ENCODE results near the gene ANKRD34A.

The ANKRD34A gene

GRCh38 chr1:145964328-145965118, at the start of gene ANKRD34A, which contains the start of gene POLR3GL:
TSS of gene ANKRD34A (minus strand) at chr1:145964575. CDS start at chr1:145961759, 2,816 bp downstream.
TSS of gene POLR3GL (plus strand) at chr1:145964690. CDS start at chr1:145974866, 10,176 bp downstream.
- Mint-ChIP-seq H3K9me3 (peaks cover 5% of the 10 kb centered on the region), H3K36me3 (ENCODE audit: low read depth) (peaks cover 9% of the 10 kb centered on the region), H3K4me3 (peak within 1 kb of the TSS; percentile 86 to 92 (median 91)), H3K4me1 (peaks cover 37% of the 10 kb centered on the region), H3K27me3 (ENCODE audit: low read depth) (peaks cover 22% of the 10 kb centered on the region), H3K27ac (peak within 1 kb of the TSS; percentile 93 to 98 (median 98))
- no peak for TF ChIP-seq CTCF (IDR thresholded peaks at IDR 0.05; ENCODE audit: unreplicated experiment in 3 of 3)

- Mint-ChIP-seq H3K9me3 (no peaks in the 10 kb centered on the region), H3K36me3 (ENCODE audit: low read depth) (no peaks in the 10 kb centered on the region), H3K4me3 (no peak overlapping the region), H3K27me3 (ENCODE audit: low read depth) (peaks cover 14% of the 10 kb centered on the region), H3K4me1 (peaks cover 5% of the 10 kb centered on the region), H3K27ac (no peak overlapping the region)
- no peak for TF ChIP-seq CTCF (IDR thresholded peaks at IDR 0.05; ENCODE audit: unreplicated experiment in 3 of 3)
Measured at GRCh38 chr1:146013559-146013922, 49.2 kb upstream of the ANKRD34A start.

GRCh38 chr1:146012703-146013558, 48.6 kb upstream of the ANKRD34A start:
- peaks cover 8% of the 10 kb centered on the region for H3K27me3 Mint-ChIP-seq (ENCODE audit: low read depth)
- no peak overlapping the region for H3K4me3 Mint-ChIP-seq
- H3K27ac Mint-ChIP-seq = peak overlapping the region in 1 of 3 experiments; percentile 16
- no peaks in the 10 kb centered on the region for H3K9me3 Mint-ChIP-seq
- no peaks in the 10 kb centered on the region for H3K36me3 Mint-ChIP-seq (ENCODE audit: low read depth)
- peak; percentile 69 to 88 (median 74) for TF ChIP-seq CTCF (IDR thresholded peaks at IDR 0.05; ENCODE audit: unreplicated experiment in 3 of 3)
- H3K4me1 Mint-ChIP-seq = peaks cover 5% of the 10 kb centered on the region

GRCh38 chr1:146010126-146010738, 45.9 kb upstream of the ANKRD34A start:
- no peaks in the 10 kb centered on the region for H3K9me3 Mint-ChIP-seq
- H3K4me3 Mint-ChIP-seq = no peak overlapping the region
- H3K4me1 Mint-ChIP-seq = peaks cover 10% of the 10 kb centered on the region
- no peaks in the 10 kb centered on the region for H3K36me3 Mint-ChIP-seq (ENCODE audit: low read depth)
- TF ChIP-seq CTCF (IDR thresholded peaks at IDR 0.05; ENCODE audit: unreplicated experiment in 3 of 3) = no peak
- peaks cover 4% of the 10 kb centered on the region for H3K27me3 Mint-ChIP-seq (ENCODE audit: low read depth)
- H3K27ac Mint-ChIP-seq = peak overlapping the region in 1 of 3 experiments; percentile 4

- no peak for TF ChIP-seq CTCF (IDR thresholded peaks at IDR 0.05; ENCODE audit: unreplicated experiment in 3 of 3)
- Mint-ChIP-seq H3K4me3 (no peak overlapping the region), H3K9me3 (no peaks in the 10 kb centered on the region), H3K4me1 (peaks cover 13% of the 10 kb centered on the region), H3K27me3 (ENCODE audit: low read depth) (no peaks in the 10 kb centered on the region), H3K27ac (peak overlapping the region; percentile 24 to 66 (median 44)), H3K36me3 (ENCODE audit: low read depth) (no peaks in the 10 kb centered on the region)
Measured at GRCh38 chr1:146007489-146008133, 43.2 kb upstream of the ANKRD34A start.

Measured in nephron (organoid).